Stimulated activated CD4-positive, alpha-beta T cell treated with anti-CD3 and anti-CD28 coated beads, Interleukin-12 subunit alpha, Interleukin-12 subunit beta, amount 100 ng/mL, for 4 hours (primary cell): ENCODE data around the gene ASB18.

Experiments
- DNase-seq: peaks from one replicate; pipeline ENCODE4 v3.0.0-alpha.2; 2020

Gene ASB18

DNA sequence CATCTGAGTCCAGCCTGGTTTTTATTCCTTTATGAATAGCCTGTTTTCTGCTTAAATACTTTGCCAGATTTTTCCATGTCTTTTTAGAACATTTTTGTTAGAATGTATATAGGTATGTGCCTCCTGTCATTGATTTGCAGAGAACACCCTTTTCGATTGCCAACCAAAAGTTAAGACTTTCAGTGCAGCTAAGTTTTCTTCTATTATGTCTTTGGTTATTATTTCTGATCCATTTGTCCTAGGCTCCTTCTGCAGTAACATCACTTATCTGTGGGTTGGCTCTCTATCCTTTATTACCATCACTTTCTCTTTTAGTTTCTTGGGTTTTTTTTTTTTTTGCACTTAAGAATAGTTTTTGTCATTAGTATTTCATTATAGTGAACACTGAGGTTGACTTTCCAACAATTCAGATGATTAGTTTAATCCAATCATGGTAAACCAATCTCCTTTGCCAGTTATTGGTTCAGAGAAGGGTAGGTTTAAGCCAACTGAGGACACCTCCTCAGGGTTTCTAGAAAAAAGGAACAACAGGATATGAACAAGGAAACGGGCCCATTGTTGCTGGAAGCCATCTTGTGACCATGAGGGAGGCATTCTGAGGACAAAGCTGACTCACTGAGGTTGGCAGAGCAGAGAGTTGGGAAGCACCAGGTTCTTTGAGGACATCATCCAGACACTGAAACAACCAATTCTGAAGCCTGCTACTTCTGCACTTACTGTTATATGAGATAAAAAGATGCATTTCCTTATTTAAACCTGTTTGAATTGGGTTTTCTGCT lies 58.1 kb downstream of the ASB18 start:
- no peak for DNase-seq

DNA sequence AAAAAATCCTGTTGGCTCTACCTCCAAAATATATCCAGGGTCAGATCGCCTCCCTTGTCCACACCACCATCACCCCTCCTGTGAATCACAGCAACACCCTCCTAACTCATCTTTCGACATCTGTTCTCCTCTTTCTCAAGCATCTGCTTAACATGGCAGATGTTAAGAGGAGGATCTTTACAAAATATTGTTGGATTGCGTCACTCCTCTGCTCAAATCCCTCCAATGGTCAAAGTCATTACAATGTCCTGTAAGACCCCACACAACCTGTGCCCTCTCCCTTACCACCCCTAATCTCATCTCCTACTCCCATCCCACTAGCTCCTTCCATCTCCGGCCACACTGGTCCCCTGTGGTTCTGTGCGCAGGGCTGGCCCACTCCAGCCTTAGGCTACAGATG lies 59.3 kb downstream of the ASB18 start:
- DNase-seq, result no peak

DNA sequence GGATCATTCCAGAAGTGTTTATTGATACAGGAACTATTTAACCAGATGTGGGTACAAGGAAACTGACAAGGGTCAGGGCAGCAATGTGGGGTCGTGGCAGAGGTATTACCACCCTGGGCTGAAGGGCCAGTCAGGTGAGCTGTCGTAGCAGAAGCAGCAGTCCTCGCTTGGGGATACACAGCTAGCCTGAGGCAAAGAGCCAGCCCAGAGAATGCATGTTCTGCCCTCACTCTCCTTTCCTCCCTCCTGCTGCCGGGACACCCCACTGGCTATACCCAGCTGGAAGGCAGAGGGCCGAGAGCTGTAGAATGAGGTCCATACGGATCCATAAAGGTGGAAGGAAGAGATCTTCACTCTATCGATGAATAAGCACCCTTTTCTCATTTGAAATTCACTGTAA lies 63.8 kb downstream of the ASB18 start:
- DNase-seq, result no peak

DNA sequence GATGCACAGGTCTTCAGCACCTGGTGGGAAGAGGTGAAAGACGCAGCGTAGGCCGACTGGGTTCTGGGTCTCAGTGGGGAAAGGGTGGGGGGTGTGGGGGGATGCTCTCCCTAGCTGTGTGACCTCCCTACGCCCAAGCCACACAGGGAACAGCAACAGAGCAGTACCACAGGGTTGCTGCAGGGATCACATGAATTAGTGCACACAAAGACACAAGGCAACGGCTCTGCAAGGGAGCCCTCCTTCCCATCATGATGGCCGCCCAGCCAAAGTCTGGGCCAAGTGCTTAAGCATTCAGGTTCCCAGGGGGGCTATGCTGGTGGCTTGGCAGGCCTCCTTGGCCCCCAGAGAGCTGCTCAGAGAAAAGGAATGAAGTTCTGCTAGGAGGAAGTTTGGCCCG lies 67.8 kb downstream of the ASB18 start:
- no peak for DNase-seq

DNA sequence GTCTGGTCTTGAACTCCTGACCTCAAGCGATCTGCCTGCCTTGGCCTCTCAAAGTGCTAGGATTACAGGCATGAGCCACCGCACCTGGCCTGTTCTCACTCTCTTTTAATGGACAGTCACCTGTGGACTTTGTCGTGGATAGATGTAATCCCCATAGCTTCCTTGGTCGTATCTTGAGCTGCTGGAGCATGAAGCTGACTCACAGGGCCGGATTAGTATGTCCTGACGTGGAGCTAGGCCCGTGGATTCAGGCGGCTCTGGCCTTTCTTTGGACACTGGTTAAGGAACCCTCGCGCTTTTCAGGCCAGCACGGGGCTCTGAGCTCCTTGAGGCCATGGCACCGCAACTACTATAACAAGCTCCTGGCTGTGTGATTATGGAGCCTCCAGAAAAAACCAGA lies 68.5 kb downstream of the ASB18 start:
- no peak for DNase-seq

DNA sequence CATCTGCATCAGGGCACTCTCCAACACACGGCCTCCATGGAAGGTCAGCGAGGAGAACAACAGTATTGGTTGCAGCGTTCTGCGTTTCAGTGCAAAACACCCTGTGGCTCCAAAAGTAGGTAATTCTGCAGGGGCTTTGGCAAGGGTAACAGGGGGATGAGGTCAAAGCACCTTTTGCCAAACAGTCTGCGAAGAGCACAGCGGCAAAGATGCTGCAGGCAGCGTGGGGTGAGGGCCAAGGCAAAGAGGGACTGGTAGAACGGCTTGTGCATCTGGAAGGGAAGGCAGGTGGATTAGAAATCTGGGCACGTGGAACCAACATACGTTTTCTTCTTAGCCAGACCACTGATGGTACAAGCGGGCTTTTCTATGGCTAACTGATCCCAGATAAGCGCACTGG lies 69.4 kb downstream of the ASB18 start:
- DNase-seq, result no peak

DNA sequence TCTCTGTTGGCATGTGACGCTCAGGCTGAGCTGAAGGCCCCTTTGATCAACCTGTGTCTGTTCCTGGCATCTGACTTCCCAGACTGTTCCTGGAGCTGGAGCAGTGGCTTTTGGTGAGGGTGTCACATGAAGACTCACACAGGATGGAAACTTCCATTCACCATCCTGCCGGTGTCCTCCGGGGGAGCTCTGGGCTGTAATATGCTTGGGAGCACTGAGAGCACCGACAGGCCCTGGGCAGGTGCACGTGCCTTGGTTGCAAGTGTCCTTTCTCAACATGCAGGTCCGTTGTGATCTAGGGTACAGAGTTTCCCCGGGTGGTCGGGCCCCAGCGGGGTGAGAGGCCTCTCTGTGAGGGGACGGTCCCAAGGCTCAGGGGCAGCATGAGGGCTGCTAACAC lies 71.2 kb downstream of the ASB18 start:
- DNase-seq, result no peak

DNA sequence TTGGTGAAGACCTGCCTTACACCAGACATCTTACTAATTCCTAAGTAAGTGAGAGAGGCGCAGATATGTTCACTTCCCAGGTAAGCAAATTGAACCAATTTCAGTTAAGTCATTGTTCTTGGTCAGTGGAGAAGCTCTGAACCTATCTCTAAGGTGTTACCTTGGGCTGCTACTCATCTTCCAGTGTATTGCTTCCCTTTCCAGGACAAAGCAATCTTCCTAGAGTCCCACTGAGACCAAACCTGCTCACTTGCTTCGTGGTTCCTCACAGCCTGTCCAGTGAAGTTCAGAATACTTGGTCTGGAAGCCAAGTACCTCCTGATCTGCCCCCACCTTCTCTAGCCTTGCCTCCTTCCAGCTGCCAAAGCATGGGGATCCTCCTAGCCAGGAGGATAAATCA lies 73.5 kb downstream of the ASB18 start:
- no peak for DNase-seq

DNA sequence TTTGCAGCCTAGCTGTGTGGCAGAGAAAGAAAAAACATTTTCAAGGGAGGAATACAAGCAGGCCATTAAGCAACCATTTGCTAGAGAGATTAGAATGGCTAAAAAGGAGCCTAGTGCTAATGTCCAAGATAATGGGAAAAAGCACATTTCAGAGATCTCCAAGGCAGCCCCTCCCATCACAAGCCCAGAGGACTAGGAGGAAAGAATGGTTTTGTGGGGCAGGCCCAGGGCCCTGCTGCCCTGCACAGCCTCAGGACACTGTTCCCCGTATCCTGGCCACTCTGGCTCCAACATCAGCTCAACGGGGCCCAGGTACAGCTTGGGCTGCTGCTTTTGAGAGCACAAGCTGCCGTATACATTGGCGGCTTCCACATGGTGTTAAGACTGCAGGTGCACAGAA lies 79.5 kb downstream of the ASB18 start:
- DNase-seq, result no peak

DNA sequence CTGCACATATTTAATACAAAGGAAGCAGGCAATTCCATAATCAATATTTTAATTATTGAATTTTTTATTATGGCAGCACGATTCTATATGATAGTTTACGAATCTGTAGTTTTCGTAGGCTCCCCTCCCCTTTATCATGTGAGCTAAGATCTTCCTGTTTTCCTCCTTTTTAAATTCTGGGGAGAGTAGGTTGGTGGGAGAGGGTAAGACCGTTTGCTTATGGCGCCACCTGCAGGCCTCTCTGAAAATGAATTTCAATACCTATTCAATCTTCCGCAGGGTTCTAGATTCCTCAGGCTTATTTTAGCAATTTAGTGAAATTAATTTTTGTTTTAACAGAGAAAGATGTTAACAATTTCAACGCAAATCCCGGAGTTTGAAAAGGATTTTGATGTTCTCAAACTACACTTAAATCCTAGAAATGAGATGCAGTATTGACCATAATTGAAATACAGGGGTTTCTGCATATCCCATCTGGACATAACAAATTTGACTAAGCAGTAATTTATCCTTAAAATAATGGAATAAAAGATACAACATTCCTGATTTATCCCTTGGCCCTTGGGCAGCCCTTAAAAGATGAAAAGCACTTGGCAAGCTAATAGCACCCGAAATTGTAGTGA lies 83.3 kb downstream of the ASB18 start:
- DNase-seq, result peak; percentile 26

DNA sequence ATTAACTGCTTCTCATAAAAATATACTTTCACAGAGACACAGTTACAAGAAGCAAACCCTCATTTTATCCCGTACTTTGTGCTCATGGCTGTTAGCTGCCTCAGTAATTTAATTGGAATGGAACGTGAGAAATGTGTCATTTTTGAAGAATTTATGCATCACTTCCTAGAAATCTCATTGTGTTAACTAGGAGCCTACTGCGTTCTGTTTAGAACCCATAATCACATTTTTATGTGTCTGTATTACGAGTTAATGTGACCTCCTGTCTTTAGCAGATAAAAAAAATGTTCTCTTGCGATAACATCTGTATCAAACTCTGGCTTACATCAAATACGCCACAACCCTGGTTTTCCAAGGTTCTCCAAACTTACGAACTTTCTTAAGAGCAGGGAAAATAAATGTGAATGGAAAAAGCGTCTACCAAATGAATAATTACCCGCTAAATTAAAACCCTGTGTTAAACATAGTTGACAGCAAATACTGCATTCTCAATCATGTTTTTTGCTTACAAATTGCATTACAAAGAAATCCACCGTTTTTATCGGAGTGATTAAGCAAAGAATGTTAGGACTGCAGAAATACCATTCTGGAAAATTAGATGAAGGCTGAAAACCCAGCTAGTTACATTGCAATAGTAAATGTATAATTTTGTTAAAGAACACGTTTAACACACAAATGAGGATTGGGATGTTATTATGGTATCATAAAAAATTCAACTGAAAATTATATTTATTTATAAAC lies 84.0 kb downstream of the ASB18 start:
- DNase-seq, result no peak

DNA sequence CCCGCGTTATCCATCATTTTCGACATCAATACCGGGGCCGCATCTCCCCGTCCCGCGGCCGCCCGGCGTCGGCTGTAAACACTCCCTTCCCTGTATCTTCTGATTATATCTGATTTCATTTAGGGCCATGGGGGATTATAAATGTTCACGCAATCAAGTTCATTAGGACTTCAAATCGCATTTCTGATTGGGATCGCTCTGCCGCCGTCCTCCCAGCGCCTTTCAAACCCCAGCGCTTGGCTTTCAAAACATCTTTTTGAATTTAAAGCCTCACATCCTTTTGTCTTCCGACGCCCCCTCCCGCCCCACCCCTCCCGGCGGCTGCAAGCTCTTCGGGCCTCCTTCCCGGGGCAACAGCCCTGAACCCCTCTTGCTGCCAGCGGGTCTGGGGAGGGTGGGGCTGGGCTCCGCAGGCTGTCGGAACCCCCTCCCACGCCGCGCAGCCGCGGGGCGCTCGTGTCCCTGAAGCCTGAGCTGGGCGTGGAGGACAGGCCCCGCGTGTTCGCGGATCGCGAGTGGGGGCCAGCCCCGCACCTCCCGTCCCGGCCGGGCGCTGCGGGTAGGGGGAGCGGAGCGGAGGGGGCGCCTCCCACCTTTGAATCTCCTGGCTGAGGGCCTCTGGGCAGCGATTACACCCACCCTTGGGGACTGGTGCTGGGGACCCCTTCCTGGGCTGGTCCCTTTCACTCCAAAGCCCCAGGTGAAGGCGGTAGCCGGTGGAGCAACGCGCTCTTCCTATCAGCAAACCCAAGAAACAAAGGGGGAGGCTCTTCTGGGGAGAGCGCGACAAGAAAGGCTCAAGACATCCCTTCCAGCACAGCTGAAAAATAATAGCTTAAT lies 84.8 kb downstream of the ASB18 start:
- no peak for DNase-seq

DNA sequence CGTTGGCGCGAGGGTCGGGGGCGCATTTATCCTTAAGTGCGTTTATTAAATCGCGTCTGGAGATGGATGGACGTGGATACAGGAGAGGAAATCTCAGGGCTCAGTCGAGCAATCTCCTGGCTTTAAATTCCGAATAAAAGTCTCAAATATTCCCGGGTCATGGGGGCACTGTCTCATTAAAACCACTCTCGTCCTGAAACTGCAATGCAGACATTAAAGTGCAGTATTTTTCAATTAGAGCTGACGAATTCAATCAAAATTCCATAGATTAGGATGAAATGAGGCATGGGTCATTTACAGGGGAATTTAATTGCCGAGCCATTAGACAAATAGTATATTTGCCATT lies 85.3 kb downstream of the ASB18 start:
- no peak for DNase-seq

DNA sequence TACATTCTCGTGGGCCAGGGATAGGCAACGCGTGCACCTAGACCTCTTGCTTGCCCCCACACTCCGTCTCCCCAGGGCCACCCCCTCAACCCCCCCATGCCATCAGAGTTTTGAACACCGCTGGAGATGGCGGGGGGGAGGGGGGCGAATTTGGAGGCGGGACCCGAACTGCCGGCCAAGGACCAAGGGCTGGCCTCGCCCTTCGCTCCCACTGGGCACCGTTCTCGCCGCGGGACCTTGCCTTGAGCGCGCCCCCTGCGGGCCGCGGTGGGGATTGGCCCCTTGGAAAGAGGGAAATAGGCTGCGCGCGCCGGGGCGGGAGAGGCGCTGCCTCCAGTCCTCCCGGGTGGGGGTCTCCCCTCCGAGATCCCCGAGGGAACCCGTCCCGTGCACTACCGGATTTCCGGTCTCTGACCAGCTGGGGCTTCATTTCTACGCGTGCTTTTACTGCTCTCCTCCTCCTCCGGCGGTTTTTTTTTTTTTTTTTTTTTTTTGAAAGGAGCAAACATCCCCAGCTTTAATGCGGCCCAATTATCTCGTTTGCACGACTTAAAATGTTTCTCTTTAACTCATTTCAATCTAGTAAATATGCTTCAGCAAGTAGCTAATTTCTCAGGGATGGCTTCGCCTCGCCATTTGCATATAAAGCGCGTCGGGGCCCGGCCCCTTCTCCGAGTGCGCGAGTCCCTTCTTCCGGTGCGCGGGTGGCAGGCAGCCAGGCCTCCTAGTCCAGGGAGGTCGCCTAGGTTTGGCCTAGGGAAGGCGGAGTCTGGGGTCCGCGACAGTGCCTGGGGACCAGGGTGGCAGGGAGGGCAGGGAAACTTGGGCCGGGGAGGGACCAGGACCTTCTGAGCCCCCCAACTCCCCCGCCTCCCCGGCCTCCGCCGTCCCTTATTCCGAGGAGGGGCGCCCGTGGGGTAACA lies 86.0 kb downstream of the ASB18 start:
- DNase-seq, result peak; percentile 31

DNA sequence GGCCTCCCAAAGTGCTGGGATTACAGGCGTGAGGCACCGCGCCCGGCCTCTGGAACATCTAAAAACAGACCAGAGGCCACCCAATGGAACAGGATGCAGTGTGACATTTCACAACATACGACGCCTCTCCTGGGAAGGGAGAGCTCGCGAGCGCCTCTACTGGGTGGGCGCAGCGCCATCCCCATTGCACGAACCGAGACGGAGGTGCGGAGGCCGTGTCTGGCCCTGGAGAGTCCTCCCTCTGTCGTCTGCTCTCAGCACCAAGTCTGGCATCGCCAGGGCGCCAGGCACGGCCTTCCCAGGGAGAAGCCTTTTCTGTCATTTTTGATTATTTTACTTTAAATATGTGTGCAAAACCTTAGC lies 86.6 kb downstream of the ASB18 start:
- DNase-seq, result peak; percentile 22

DNA sequence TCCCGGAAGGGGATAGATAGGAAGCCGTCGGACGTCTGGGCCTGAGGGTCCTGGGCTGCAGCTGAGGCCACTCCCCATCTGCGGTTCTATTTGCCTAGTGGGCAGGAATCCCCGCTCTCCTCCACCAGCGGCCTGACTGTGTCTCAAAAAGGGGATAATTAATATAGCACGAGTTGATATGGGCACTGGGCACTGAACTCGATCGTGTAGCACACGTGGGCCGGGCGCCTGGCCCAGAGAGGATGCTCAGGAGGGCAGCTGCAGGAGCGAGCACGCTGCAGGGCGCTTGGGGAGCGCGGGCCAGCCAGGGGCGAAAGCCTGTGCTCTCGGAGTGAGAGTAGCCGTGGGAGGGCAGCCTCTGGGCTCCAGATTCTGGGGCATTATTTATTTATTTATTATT lies 87.3 kb downstream of the ASB18 start:
- no peak for DNase-seq

DNA sequence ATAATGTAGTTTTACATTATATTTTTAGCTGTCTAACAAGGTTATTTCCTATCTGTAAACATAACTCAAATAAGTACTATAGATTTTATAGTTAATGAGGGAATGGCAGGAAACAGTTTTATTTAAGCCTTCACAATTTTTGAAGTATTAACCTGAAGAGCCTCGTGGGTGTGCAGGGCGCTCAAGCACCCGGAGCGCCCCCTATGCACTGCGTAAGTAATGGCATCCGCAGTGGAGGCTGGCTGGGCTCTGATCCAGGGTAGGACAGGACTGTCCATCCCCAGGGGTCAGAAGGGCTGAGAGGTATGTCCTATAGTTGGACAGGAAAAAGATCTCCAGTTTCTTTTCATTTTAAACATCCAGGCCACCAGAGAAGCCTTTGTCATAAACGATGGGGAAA lies 87.8 kb downstream of the ASB18 start:
- DNase-seq, result no peak

DNA sequence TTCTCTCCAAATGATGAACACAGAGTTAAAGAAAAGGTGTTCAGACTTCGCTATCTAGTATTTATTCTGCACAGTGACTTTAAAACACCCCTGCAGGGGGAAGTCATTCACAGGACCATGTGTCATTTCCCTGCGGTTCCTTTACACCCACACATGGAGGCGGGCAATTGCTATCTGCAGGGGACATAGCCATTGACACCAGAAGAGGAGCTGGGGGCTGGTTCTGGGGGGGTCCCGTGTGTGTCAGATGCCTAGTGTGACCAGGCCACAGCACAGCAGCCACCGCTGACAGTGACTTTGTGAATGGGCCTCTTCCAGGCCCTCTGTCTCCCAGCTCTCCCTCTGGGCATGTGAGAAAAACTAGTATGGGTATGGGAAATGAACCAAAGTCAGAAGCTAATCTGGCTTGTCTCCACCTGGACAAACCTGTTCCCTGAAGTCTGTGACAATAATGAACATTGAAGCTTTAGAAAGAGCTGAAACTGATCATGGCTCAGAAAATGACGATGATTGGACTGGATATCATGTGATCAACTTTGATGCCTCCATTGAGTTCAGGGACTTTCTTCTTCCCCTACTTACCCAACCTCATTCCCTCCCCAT lies 88.6 kb downstream of the ASB18 start:
- DNase-seq, result no peak

DNA sequence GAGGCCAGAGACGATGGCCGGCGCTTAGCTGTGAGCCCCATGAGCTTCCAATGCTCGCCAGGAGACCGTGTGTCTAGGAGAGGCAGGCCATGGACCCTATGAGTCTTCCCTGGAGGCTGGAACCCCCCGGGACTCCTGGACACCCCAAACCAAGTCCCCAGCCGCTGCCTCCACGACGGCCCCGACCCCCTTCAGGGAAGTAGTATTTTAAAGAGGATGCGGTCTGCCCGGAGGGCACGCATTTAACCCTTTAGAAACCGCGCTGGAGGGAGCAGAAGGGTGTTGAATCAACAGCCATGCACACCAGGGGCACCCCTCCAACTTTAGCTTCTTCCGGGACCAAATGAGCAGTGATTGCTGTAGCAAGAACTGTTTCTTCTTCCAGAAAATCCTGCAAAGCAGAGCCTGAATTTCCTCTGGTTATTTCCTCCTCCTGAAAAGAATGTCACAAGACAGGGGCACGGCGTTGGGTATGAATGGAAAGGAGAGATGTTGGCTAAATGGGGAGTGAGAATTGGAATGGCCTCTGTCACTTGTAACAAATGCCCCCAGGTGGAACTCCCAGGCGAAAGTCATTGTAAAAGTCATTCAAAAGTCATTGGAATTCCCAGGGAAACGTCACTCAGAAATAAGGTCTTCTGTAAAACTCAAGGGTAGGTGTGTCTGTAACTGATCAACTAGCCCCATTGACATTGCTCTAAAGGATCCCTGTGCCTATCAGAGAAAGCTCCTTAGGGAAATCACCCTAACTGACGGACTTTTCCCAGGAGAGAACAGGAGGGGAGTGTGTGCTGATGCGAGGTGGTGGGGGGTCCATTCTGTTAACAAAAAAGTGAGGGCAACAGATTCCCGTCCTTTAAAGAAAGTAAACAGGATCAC lies 90.2 kb downstream of the ASB18 start:
- DNase-seq, result no peak

DNA sequence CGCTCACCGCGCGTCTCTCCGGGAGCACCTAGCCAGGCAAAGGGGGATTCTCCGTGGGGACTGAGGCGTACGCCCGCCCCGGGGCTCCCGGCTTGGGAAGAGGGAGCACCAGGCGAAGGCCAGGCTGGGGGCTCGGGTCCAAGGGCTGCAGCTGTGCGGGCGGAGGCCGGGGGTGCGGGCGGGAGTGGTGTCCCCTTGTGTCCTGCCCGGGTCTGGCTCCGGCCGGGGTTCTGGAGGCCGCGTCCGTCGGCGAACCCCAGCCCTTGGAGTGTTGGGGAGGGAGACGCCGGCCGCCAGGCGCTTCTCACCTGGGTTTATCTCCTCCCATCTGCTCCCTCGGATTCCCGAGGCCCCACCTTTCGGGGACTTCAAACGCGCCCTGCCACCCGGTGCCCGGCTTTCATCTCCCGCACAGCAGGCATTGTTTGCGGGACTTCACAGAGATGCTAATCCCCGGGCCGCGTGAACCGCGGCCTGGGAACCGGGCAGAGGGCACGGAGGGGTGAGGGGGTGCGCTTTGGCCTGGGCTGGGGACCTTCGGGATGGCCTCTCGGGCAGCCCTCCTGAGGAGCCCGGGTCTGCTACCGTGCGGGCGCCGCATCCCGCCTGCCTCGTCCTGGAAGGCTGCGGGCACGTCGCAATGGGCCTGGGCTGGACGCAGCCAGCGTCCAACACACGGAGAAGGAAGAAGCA lies 91.0 kb downstream of the ASB18 start:
- no peak for DNase-seq
